Measurements from ENCODE around the gene SH3RF2. TPM values are rescaled to one million over a fixed set of nuclear protein-coding genes. Genes with fewer than 3 reads are reported as not detected.

SH3RF2 gene
- total and polyA plus RNA-seq, 2 donors (not counting 1 experiment from before 2014, with no cell fraction given), result 0.03 TPM; not detected in 1

DNA sequence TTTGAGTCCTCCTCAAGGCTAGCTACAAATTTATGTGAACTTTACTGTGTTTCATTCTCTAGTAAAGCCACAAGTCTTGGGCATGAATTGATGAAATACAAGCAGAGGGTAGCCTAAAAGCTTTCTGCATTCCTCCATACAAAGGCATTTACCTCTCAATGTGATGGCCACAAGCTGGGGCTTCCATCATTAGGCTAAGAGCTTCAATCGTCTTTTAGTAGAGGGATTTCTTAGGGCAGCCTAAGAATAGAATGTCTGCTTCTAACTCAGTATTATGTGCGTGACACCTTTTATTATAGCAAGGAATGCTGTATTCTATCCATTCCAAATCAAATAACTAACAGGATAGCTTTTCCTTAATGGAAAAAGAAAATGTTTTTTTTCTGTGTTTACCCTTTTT is 165.3 kb downstream of the SH3RF2 start:
- TF ChIP-seq, protein P1, sequence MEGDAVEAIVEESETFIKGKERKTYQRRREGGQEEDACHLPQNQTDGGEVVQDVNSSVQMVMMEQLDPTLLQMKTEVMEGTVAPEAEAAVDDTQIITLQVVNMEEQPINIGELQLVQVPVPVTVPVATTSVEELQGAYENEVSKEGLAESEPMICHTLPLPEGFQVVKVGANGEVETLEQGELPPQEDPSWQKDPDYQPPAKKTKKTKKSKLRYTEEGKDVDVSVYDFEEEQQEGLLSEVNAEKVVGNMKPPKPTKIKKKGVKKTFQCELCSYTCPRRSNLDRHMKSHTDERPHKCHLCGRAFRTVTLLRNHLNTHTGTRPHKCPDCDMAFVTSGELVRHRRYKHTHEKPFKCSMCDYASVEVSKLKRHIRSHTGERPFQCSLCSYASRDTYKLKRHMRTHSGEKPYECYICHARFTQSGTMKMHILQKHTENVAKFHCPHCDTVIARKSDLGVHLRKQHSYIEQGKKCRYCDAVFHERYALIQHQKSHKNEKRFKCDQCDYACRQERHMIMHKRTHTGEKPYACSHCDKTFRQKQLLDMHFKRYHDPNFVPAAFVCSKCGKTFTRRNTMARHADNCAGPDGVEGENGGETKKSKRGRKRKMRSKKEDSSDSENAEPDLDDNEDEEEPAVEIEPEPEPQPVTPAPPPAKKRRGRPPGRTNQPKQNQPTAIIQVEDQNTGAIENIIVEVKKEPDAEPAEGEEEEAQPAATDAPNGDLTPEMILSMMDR (IDR thresholded peaks at IDR 0.05), result no peak
- TF ChIP-seq EZH2 (IDR thresholded peaks at IDR 0.05; ENCODE audit: borderline replicate concordance, insufficient read depth, low read depth, low read length, poor library complexity, severe bottlenecking), result no peak
- no peaks in the 10 kb centered on the region for H3K27me3 Mint-ChIP-seq
- no peaks in the 10 kb centered on the region for H3K36me3 ChIP-seq (replicated peaks in 1 of 2; ENCODE audit: control extremely low read depth in 1 of 2, control insufficient read depth in 1 of 2, extremely low read depth in 1 of 2, insufficient read depth in 2 of 2, low read length in 1 of 2)
- no peak overlapping the region for H3K27ac Mint-ChIP-seq
- WGBS (ENCODE audit: insufficient coverage), result no CpG with 5 or more reads among the region's 2 CpGs
- H3K4me1 Mint-ChIP-seq, result no peaks in the 10 kb centered on the region
- no peaks in the 10 kb centered on the region for H4K20me1 ChIP-seq (ENCODE audit: control insufficient read depth, insufficient read depth, low read length, poor library complexity, severe bottlenecking)
- intact Hi-C loops (cut with micrococcal nuclease), result no loop called here
- no peak overlapping the region for H3K4me3 ChIP-seq (ENCODE audit: control extremely low read depth in 1 of 5, extremely low read depth in 1 of 5, insufficient read depth in 1 of 5, low read depth in 2 of 5, low read length in 4 of 5)
- no peak overlapping the region for H3K4me3 Mint-ChIP-seq
- H3K9me3 ChIP-seq (ENCODE audit: control extremely low read depth in 1 of 3, control insufficient read depth in 2 of 3, insufficient read depth in 1 of 3, low read length in 2 of 3), result no peaks in the 10 kb centered on the region
- no peak overlapping the region for H3K9ac ChIP-seq (ENCODE audit: low read length)
- H3K27ac ChIP-seq (ENCODE audit: low read length in 2 of 2), result no peak overlapping the region
- CTCF ChIA-PET, result interaction anchor here (0.6 to 0.7 kb wide), 2 partner anchors 12 to 290 kb away, joined by 3 read pairs; no protein-coding TSS in a partner anchor
- H3K4me1 ChIP-seq (ENCODE audit: control insufficient read depth in 2 of 2, insufficient read depth in 2 of 2, low read length in 2 of 2), result no peaks in the 10 kb centered on the region
- no peak overlapping the region for H2AFZ ChIP-seq (ENCODE audit: insufficient read depth, low read depth, low read length, poor library complexity, severe bottlenecking)
- H3K27me3 ChIP-seq (replicated peaks in 1 of 4; ENCODE audit: control extremely low read depth in 1 of 4, control insufficient read depth in 3 of 4, insufficient read depth in 4 of 4, low read length in 3 of 4), result no peaks in the 10 kb centered on the region
- no peak for ATAC-seq (ENCODE audit: low read depth)
- no peak overlapping the region for H3K4me2 ChIP-seq (replicated peaks; ENCODE audit: low read depth, low read length, poor library complexity, severe bottlenecking)
- no peaks in the 10 kb centered on the region for H3K9me3 Mint-ChIP-seq (ENCODE audit: insufficient read depth)
- no peaks in the 10 kb centered on the region for H3K79me2 ChIP-seq (ENCODE audit: control insufficient read depth, insufficient read depth, low read length)
- no peak for DNase-seq
- POLR2A ChIA-PET, result no interaction called here

DNA sequence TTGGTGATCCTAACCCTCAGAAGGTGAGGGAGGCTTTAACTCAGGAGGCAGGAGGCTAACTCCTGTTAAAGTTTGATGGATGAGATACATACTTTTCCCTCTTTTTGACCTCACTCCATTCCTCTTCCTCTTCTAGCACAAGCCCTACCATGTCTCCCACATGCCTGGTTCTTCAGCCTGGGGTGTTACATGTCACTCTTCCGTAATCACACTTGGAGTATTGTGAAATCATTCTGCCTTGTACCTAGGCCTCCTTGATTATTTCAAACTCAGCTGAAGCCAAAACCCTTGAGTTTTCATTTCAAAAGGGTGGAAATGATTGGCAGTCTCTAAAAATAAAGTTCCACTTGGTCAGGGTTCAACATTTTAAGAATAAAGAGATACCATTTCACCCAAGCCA is 167.2 kb downstream of the SH3RF2 start:
- no peaks in the 10 kb centered on the region for H3K36me3 ChIP-seq (replicated peaks in 1 of 2; ENCODE audit: control extremely low read depth in 1 of 2, control insufficient read depth in 1 of 2, extremely low read depth in 1 of 2, insufficient read depth in 2 of 2, low read length in 1 of 2)
- ChIA-PET CTCF (no interaction called here), POLR2A (no interaction called here)
- H3K4me2 ChIP-seq (replicated peaks; ENCODE audit: low read depth, low read length, poor library complexity, severe bottlenecking), result no peak overlapping the region
- intact Hi-C loops (cut with micrococcal nuclease), result no loop called here
- no peaks in the 10 kb centered on the region for H3K4me1 ChIP-seq (ENCODE audit: control insufficient read depth in 2 of 2, insufficient read depth in 2 of 2, low read length in 2 of 2)
- H3K27me3 ChIP-seq (replicated peaks in 1 of 4; ENCODE audit: control extremely low read depth in 1 of 4, control insufficient read depth in 3 of 4, insufficient read depth in 4 of 4, low read length in 3 of 4), result no peaks in the 10 kb centered on the region
- peaks cover 0 to 4% (median 0%) of the 10 kb centered on the region in 3 donors for H3K9me3 ChIP-seq (ENCODE audit: control extremely low read depth in 1 of 3, control insufficient read depth in 2 of 3, insufficient read depth in 1 of 3, low read length in 2 of 3)
- ATAC-seq (ENCODE audit: low read depth) (no peak), DNase-seq (no peak)
- TF ChIP-seq, protein P1 (IDR thresholded peaks at IDR 0.05), result no peak
- no peak for TF ChIP-seq EZH2 (IDR thresholded peaks at IDR 0.05; ENCODE audit: borderline replicate concordance, insufficient read depth, low read depth, low read length, poor library complexity, severe bottlenecking)
- Mint-ChIP-seq H3K4me1 (no peaks in the 10 kb centered on the region), H3K4me3 (no peak overlapping the region), H3K9me3 (ENCODE audit: insufficient read depth) (no peaks in the 10 kb centered on the region), H3K27me3 (no peaks in the 10 kb centered on the region), H3K27ac (no peak overlapping the region)
- H3K27ac ChIP-seq (ENCODE audit: low read length in 2 of 2), result no peak overlapping the region
- no peaks in the 10 kb centered on the region for H4K20me1 ChIP-seq (ENCODE audit: control insufficient read depth, insufficient read depth, low read length, poor library complexity, severe bottlenecking)
- 80% methylated on average over 1 of the region's 1 CpG for WGBS (ENCODE audit: insufficient coverage)
- H3K4me3 ChIP-seq (ENCODE audit: control extremely low read depth in 1 of 5, extremely low read depth in 1 of 5, insufficient read depth in 1 of 5, low read depth in 2 of 5, low read length in 4 of 5), result no peak overlapping the region
- H3K9ac ChIP-seq (ENCODE audit: low read length), result no peak overlapping the region
- H3K79me2 ChIP-seq (ENCODE audit: control insufficient read depth, insufficient read depth, low read length), result no peaks in the 10 kb centered on the region
- H2AFZ ChIP-seq (ENCODE audit: insufficient read depth, low read depth, low read length, poor library complexity, severe bottlenecking), result no peak overlapping the region

Data from B cell (primary cell).